M059J (cell line): Measurements from ENCODE around the gene CHSY1. TPM values are rescaled to one million over a fixed set of nuclear protein-coding genes. Genes with fewer than 3 reads are reported as not detected.
A peak's percentile ranks its signal among the peaks of the same experiment; 100 is the strongest.

Experiments
- DNase-seq: peaks from one replicate; pipeline ENCODE4 v3.0.0-alpha.2; 2012; ENCODE audit warnings: low read depth
- total RNA-seq: library from RNA; depleted of rRNA; stranded (reverse); fragments of >200 nt; shearing (Covaris generic); gene quantifications from 2 replicates; pipeline ENCODE4 v1.2.3, GENCODE V29; 2014

CHSY1 gene
- total RNA-seq, 1 experiment from 2014 or later = 52.1 TPM

GRCh38 chr15:101189409-101190091 lies 62.3 kb downstream of the CHSY1 start:
- DNase-seq = no peak

GRCh38 chr15:101188637-101189408 lies 63.0 kb downstream of the CHSY1 start:
- peak; percentile 80 for DNase-seq

GRCh38 chr15:101187820-101188636 lies 63.8 kb downstream of the CHSY1 start:
- peak; percentile 69 for DNase-seq

GRCh38 chr15:101185770-101186169 lies 66.1 kb downstream of the CHSY1 start:
- DNase-seq = no peak

GRCh38 chr15:101185336-101185735 lies 66.5 kb downstream of the CHSY1 start:
- no peak for DNase-seq

GRCh38 chr15:101184830-101185229 lies 67.0 kb downstream of the CHSY1 start:
- DNase-seq = no peak

GRCh38 chr15:101183931-101184305 lies 67.9 kb downstream of the CHSY1 start:
- DNase-seq = no peak

GRCh38 chr15:101183226-101183930 lies 68.5 kb downstream of the CHSY1 start:
- DNase-seq = no peak

- DNase-seq = no peak
Measured at GRCh38 chr15:101182215-101182614, 69.6 kb downstream of the CHSY1 start.

- no peak for DNase-seq
Measured at GRCh38 chr15:101181349-101181748, 70.5 kb downstream of the CHSY1 start.

- DNase-seq = no peak
Measured at GRCh38 chr15:101180620-101181307, 71.1 kb downstream of the CHSY1 start.

GRCh38 chr15:101179341-101180153 lies 72.3 kb downstream of the CHSY1 start:
- DNase-seq = no peak

GRCh38 chr15:101178931-101179330 lies 72.9 kb downstream of the CHSY1 start:
- no peak for DNase-seq

- no peak for DNase-seq
Measured at GRCh38 chr15:101178479-101178878, 73.4 kb downstream of the CHSY1 start.

GRCh38 chr15:101177866-101178265 lies 74.0 kb downstream of the CHSY1 start:
- no peak for DNase-seq

- DNase-seq = peak; percentile 48
Measured at GRCh38 chr15:101176625-101177024, 75.2 kb downstream of the CHSY1 start.

GRCh38 chr15:101175401-101175800 lies 76.4 kb downstream of the CHSY1 start:
- DNase-seq = no peak

- no peak for DNase-seq
Measured at GRCh38 chr15:101174152-101174920, 77.5 kb downstream of the CHSY1 start.
